B cell (primary cell): ENCODE data around the gene ST8SIA5. TPM values are rescaled to one million over a fixed set of nuclear protein-coding genes. Genes with fewer than 3 reads are reported as not detected.

ENCODE experiments used
- ATAC-seq: fragments of 200-7000 bp; cut with Tn5 transposase; one replicate; pipeline ENCODE4 v1.10.0; 2021; ENCODE audit warnings: low read depth, mild to moderate bottlenecking, moderate number of reproducible peaks, moderate library complexity
- CTCF ChIA-PET: fragments of 350-600 bp; sonication (Branson Sonifier 250); formaldehyde crosslinking; loops from one replicate; lab custom pipeline; 2021; ENCODE audit warnings: antibody characterized with exemption, inconsistent platforms; lab: Charles Lee
- POLR2A ChIA-PET: fragments of 350-600 bp; sonication (Branson Sonifier 250); formaldehyde crosslinking; loops from one replicate; lab custom pipeline; 2021; ENCODE audit warnings: antibody characterized with exemption; lab: Charles Lee
- DNase-seq: peaks from one replicate; pipeline ENCODE4 v3.0.0; 2013
- H2AFZ ChIP-seq: 2 replicates; pipeline ENCODE4 v1.6.1; 2012; ENCODE audit warnings: mild to moderate bottlenecking, low read depth, low read length; ENCODE audit not compliant: insufficient read depth, poor library complexity, severe bottlenecking
- H3K27ac ChIP-seq, 2 donors: 1 replicate in 1 of 2; 2 replicates in 1 of 2; pipeline ENCODE4 v1.5.1; 2012 to 2013; ENCODE audit warnings: low read length in 2 of 2, mild to moderate bottlenecking in 2 of 2, moderate library complexity in 1 of 2
- H3K27me3 ChIP-seq, 4 experiments: fragments of 200-600 bp in 1 of 4; sonication (generic) in 1 of 4; replicated peaks in 1 of 4; 1 replicate in 2 of 4; 2 replicates in 2 of 4; pipeline versions ENCODE4 v1.6.1 to v1.7.0; 2013 to 2016; ENCODE audit warnings: low read length in 3 of 4, mild to moderate bottlenecking in 2 of 4, mixed read lengths in 1 of 4, moderate library complexity in 1 of 4; ENCODE audit not compliant: insufficient read depth in 4 of 4, control insufficient read depth in 3 of 4; ENCODE audit errors: control extremely low read depth in 1 of 4
- H3K36me3 ChIP-seq, 2 experiments: replicated peaks in 1 of 2; 1 replicate in 1 of 2; 2 replicates in 1 of 2; pipeline versions ENCODE4 v1.6.1 to v1.7.1; 2013; ENCODE audit warnings: low read length in 1 of 2; ENCODE audit not compliant: insufficient read depth in 2 of 2, control insufficient read depth in 1 of 2; ENCODE audit errors: control extremely low read depth in 1 of 2, extremely low read depth in 1 of 2
- H3K4me1 ChIP-seq, 2 donors: fragments of 200-600 bp in 1 of 2; sonication (generic) in 1 of 2; 1 replicate in 1 of 2; 2 replicates in 1 of 2; pipeline versions ENCODE4 v1.5.1 to v1.6.1; 2013 to 2017; ENCODE audit warnings: low read length in 2 of 2; ENCODE audit not compliant: control insufficient read depth in 2 of 2, insufficient read depth in 2 of 2
- H3K4me2 ChIP-seq: replicated peaks from 2 replicates; pipeline ENCODE3; 2012; ENCODE audit warnings: mild to moderate bottlenecking, low read depth, low read length; ENCODE audit not compliant: poor library complexity, severe bottlenecking
- H3K4me3 ChIP-seq, 5 experiments: fragments of 200-600 bp in 1 of 5; sonication (generic) in 1 of 5; 1 replicate in 3 of 5; 2 replicates in 2 of 5; pipeline versions ENCODE4 v1.5.1 to v1.7.0; 2011 to 2016; ENCODE audit warnings: low read length in 4 of 5, mild to moderate bottlenecking in 4 of 5, low read depth in 2 of 5, control low read depth in 1 of 5, moderate library complexity in 1 of 5; ENCODE audit not compliant: insufficient read depth in 1 of 5; ENCODE audit errors: control extremely low read depth in 1 of 5, extremely low read depth in 1 of 5
- H3K79me2 ChIP-seq: fragments of 200-600 bp; sonication (generic); one replicate; pipeline ENCODE4 v1.6.0; 2016; ENCODE audit warnings: low read length; ENCODE audit not compliant: control insufficient read depth, insufficient read depth
- H3K9ac ChIP-seq: fragments of 200-600 bp; sonication (generic); 2 replicates; pipeline ENCODE4 v1.6.1; 2017; ENCODE audit warnings: mild to moderate bottlenecking, low read length, moderate library complexity
- H3K9me3 ChIP-seq, 3 donors: one replicate each; pipeline versions ENCODE4 v1.6.1 to v1.7.1; 2013; ENCODE audit warnings: low read length in 2 of 3; ENCODE audit not compliant: control insufficient read depth in 2 of 3, insufficient read depth in 1 of 3; ENCODE audit errors: control extremely low read depth in 1 of 3
- H4K20me1 ChIP-seq: 2 replicates; pipeline ENCODE4 v1.6.0; 2012; ENCODE audit warnings: mild to moderate bottlenecking, low read length; ENCODE audit not compliant: insufficient read depth, control insufficient read depth, poor library complexity, severe bottlenecking
- H3K27ac Mint-ChIP-seq: one replicate; pipeline ENCODE4 v1.8.0; 2021; ENCODE audit warnings: mixed read lengths
- H3K27me3 Mint-ChIP-seq: one replicate; pipeline ENCODE4 v1.8.0; 2021; ENCODE audit warnings: mixed read lengths
- H3K4me1 Mint-ChIP-seq: one replicate; pipeline ENCODE4 v1.8.0; 2021; ENCODE audit warnings: mixed read lengths
- H3K4me3 Mint-ChIP-seq: one replicate; pipeline ENCODE4 v1.8.0; 2021; ENCODE audit warnings: mixed read lengths
- H3K9me3 Mint-ChIP-seq: one replicate; pipeline ENCODE4 v1.8.0; 2022; ENCODE audit warnings: mixed read lengths; ENCODE audit not compliant: insufficient read depth
- CTCF ChIP-seq: fragments of 200-600 bp; IDR thresholded peaks from one replicate; pipeline ENCODE4 v1.8.0; 2022; ENCODE audit warnings: antibody characterized with exemption, mild to moderate bottlenecking
- EZH2 ChIP-seq: IDR thresholded peaks from 2 replicates; pipeline ENCODE4 v1.6.1; 2012; ENCODE audit warnings: borderline replicate concordance, low read depth, mild to moderate bottlenecking, moderate library complexity, low read length; ENCODE audit not compliant: insufficient read depth, poor library complexity, severe bottlenecking
- WGBS: methylation state at CpG from one replicate; pipeline ENCODE4 v1.1.5; 2013; ENCODE audit warnings: missing lambda C conversion rate; ENCODE audit not compliant: insufficient coverage; 5-methylcytosine and 5-hydroxymethylcytosine counted together
- intact Hi-C: fragments of 100-400 bp; cut with micrococcal nuclease; formaldehyde crosslinking; loops from one replicate; pipeline ENCODE4 v1.10.0; 2022
- polyA plus RNA-seq: library from polyadenylated mRNA; depleted of rRNA; stranded (reverse); fragments of >200 nt; gene quantifications from 2 replicates; pipeline ENCODE4 v1.2.3, GENCODE V29; 2012
- total RNA-seq, 2 donors: library from RNA; stranded (reverse); fragments of 120-200 nt in 1 of 2; gene quantifications; 1 replicate in 1 of 2; 2 replicates in 1 of 2; pipeline versions ENCODE4 v1.2.3 to v1.2.4, GENCODE V29; 2013 to 2022

The ST8SIA5 gene
- total and polyA plus RNA-seq, 2 donors (not counting 1 experiment from before 2014, with no cell fraction given) = not detected

GRCh38 chr18:46772357-46772756 lies 15.5 kb upstream of the ST8SIA5 start:
- Histone ChIP-seq H3K9ac (no peak overlapping the region), H2AFZ (no peak overlapping the region), H3K4me1 (no peaks in the 10 kb centered on the region), H4K20me1 (no peaks in the 10 kb centered on the region), H3K4me2 (no peak overlapping the region), H3K27me3 (no peaks in the 10 kb centered on the region), H3K79me2 (no peaks in the 10 kb centered on the region), H3K4me3 (no peak overlapping the region), H3K9me3 (no peaks in the 10 kb centered on the region), H3K36me3 (no peaks in the 10 kb centered on the region), H3K27ac (no peak overlapping the region)
- ATAC-seq (no peak), DNase-seq (no peak)
- POLR2A ChIA-PET = no interaction called here
- peaks cover 4% of the 10 kb centered on the region for H3K27me3 Mint-ChIP-seq
- WGBS = 33% methylated on average over 5 of the region's 5 CpGs
- no peak overlapping the region for H3K27ac Mint-ChIP-seq
- intact Hi-C loops = no loop called here
- CTCF ChIA-PET = no interaction called here
- H3K4me1 Mint-ChIP-seq = no peaks in the 10 kb centered on the region
- no peaks in the 10 kb centered on the region for H3K9me3 Mint-ChIP-seq
- H3K4me3 Mint-ChIP-seq = no peak overlapping the region
- TF ChIP-seq CTCF (no peak), EZH2 (no peak)

DNA sequence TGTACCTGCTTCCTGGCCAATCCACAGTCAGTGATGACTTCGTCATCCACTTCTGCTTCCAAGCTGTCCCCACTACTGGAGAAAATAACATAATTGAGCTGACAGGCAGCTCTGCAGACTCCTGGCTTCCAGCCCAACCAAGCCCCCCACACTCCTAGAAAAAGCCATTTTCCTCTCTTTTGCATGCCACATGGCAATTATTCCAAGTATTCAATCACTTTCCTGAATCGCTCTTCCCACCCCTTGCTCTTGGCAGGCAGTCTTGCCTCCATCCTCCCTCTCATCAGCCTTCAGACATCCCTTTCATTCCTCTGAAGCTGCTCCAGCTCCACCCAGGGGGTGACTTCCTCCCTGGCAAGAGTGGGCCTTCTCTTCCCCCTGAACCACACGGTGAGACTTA lies 14.3 kb upstream of the ST8SIA5 start:
- H3K9me3 Mint-ChIP-seq = no peaks in the 10 kb centered on the region

More for the DNA sequence above, 14.3 kb upstream of the ST8SIA5 start:
- H3K4me3 ChIP-seq = no peak overlapping the region
- no peak overlapping the region for H3K4me2 ChIP-seq
- no peak overlapping the region for H3K27ac Mint-ChIP-seq
- H3K4me1 ChIP-seq = no peaks in the 10 kb centered on the region
- H4K20me1 ChIP-seq = no peaks in the 10 kb centered on the region
- no peaks in the 10 kb centered on the region for H3K79me2 ChIP-seq
- no peak overlapping the region for H2AFZ ChIP-seq
- H3K9ac ChIP-seq = no peak overlapping the region
- ATAC-seq (no peak), DNase-seq (no peak)
- WGBS = 65% methylated on average over 2 of the region's 3 CpGs
- ChIA-PET POLR2A (no interaction called here), CTCF (no interaction called here)
- H3K9me3 ChIP-seq = no peaks in the 10 kb centered on the region
- H3K27me3 ChIP-seq = no peaks in the 10 kb centered on the region
- intact Hi-C loops = no loop called here
- TF ChIP-seq CTCF = no peak
- TF ChIP-seq EZH2 = no peak
- no peak overlapping the region for H3K27ac ChIP-seq
- H3K36me3 ChIP-seq = no peaks in the 10 kb centered on the region
- peaks cover 4% of the 10 kb centered on the region for H3K27me3 Mint-ChIP-seq
- no peaks in the 10 kb centered on the region for H3K4me1 Mint-ChIP-seq
- H3K4me3 Mint-ChIP-seq = no peak overlapping the region
